ENCODE data around the gene DUSP14.

The DUSP14 gene

DNA sequence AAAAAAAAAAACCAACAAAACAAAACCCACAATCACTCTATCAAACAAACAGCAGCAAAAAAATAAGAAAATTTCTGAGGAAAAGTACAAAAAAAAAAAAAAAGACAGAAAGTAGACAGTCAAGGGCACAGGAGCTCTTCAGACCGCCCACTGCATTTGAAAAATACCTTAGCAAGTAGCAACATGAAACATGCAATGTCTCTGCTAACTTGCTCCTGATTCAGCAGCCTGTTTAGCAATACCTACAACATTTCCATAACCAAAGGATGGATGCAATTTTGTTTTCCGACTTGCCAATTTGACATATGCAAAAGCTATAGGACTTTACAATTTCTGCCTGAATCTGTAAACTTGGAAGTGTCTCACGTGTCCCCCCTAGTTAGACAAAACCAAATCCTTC is 62.1 kb downstream of the DUSP14 start:
- DNase-seq (ENCODE audit: low read depth in 1 of 2, low spot score in 1 of 2) = no peak

DNA sequence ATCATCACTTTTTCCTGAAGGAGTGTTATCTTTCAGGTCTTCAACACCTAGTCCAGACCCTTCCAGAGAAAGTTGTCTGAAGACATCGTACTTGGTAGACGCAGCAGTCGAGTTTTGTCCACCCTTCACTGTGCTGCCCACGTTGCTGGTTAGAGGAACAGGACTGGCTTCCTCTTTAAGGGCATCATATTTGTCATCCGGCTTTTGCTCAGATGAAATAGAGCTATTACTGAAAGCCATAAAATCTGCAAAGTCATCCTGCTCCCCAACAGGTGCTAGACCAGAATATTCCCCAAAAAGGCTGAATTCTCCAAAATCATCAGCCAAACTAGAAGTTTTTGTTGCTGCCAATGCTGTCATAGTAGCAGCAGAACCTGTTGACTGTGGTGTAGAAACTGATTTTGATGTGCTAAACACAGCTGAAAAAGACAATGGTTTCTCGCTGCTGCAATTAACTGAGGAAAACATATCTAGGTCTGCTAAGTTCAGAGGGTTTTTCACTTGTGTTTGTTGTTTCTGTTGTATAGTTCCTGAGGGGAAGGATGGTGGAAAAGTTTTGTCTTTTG is 63.8 kb downstream of the DUSP14 start:
- H3K27me3 ChIP-seq (ENCODE audit: insufficient read depth, poor library complexity, severe bottlenecking) = no peaks in the 10 kb centered on the region
- TF ChIP-seq GABPA (IDR thresholded peaks at IDR 0.05; ENCODE audit: low read depth) (no peak), SPI1 (IDR thresholded peaks at IDR 0.05; ENCODE audit: borderline replicate concordance, low read depth) (0 out of 2 replicates have a peak, but pooled peaks have one; percentile 1), POLR2AphosphoS5 (IDR thresholded peaks at IDR 0.05; ENCODE audit: low read depth) (no peak)
- TF ChIP-seq, protein P1, sequence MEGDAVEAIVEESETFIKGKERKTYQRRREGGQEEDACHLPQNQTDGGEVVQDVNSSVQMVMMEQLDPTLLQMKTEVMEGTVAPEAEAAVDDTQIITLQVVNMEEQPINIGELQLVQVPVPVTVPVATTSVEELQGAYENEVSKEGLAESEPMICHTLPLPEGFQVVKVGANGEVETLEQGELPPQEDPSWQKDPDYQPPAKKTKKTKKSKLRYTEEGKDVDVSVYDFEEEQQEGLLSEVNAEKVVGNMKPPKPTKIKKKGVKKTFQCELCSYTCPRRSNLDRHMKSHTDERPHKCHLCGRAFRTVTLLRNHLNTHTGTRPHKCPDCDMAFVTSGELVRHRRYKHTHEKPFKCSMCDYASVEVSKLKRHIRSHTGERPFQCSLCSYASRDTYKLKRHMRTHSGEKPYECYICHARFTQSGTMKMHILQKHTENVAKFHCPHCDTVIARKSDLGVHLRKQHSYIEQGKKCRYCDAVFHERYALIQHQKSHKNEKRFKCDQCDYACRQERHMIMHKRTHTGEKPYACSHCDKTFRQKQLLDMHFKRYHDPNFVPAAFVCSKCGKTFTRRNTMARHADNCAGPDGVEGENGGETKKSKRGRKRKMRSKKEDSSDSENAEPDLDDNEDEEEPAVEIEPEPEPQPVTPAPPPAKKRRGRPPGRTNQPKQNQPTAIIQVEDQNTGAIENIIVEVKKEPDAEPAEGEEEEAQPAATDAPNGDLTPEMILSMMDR (IDR thresholded peaks at IDR 0.05; ENCODE audit: insufficient read depth, low read length) = no peak
- TF ChIP-seq, protein P2, sequence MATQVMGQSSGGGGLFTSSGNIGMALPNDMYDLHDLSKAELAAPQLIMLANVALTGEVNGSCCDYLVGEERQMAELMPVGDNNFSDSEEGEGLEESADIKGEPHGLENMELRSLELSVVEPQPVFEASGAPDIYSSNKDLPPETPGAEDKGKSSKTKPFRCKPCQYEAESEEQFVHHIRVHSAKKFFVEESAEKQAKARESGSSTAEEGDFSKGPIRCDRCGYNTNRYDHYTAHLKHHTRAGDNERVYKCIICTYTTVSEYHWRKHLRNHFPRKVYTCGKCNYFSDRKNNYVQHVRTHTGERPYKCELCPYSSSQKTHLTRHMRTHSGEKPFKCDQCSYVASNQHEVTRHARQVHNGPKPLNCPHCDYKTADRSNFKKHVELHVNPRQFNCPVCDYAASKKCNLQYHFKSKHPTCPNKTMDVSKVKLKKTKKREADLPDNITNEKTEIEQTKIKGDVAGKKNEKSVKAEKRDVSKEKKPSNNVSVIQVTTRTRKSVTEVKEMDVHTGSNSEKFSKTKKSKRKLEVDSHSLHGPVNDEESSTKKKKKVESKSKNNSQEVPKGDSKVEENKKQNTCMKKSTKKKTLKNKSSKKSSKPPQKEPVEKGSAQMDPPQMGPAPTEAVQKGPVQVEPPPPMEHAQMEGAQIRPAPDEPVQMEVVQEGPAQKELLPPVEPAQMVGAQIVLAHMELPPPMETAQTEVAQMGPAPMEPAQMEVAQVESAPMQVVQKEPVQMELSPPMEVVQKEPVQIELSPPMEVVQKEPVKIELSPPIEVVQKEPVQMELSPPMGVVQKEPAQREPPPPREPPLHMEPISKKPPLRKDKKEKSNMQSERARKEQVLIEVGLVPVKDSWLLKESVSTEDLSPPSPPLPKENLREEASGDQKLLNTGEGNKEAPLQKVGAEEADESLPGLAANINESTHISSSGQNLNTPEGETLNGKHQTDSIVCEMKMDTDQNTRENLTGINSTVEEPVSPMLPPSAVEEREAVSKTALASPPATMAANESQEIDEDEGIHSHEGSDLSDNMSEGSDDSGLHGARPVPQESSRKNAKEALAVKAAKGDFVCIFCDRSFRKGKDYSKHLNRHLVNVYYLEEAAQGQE (IDR thresholded peaks at IDR 0.05; ENCODE audit: insufficient replicate concordance, low read depth) = no peak
- no peak for DNase-seq (ENCODE audit: low read depth in 1 of 2, low spot score in 1 of 2)

More for the DNA sequence above, 62.1 kb downstream of the DUSP14 start:
- H3K27ac ChIP-seq (replicated peaks) = no peak overlapping the region
- no peaks in the 10 kb centered on the region for H3K27me3 ChIP-seq (ENCODE audit: insufficient read depth, poor library complexity, severe bottlenecking)
- no peak overlapping the region for H3K4me3 ChIP-seq (replicated peaks; ENCODE audit: insufficient read depth, low read length)
- TF ChIP-seq, protein P1 (IDR thresholded peaks at IDR 0.05; ENCODE audit: insufficient read depth, low read length) = no peak
- TF ChIP-seq SPI1 (IDR thresholded peaks at IDR 0.05; ENCODE audit: borderline replicate concordance, low read depth) = no peak
- no peak for TF ChIP-seq POLR2AphosphoS5 (IDR thresholded peaks at IDR 0.05; ENCODE audit: low read depth)
- TF ChIP-seq GABPA (IDR thresholded peaks at IDR 0.05; ENCODE audit: low read depth) = no peak
- TF ChIP-seq, protein P2 (IDR thresholded peaks at IDR 0.05; ENCODE audit: insufficient replicate concordance, low read depth) = no peak

DNA sequence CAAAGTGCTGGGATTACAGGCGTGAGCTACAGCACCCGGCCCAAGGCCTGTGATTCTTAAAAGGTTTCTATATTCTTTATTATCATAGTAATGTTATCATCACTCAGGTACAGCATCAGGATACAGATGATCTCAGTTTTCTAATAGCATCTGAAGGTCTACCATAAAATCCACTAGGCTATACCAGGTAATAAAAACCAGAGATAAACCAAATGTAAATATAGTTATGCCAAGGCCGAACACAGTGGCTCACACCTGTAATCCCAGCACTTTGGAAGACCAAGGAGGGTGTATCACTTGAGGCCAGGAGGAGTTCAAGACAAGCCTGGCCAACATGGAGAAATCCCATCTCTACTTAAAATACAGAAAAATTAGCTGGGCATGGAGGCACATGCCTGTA is 65.7 kb downstream of the DUSP14 start:
- TF ChIP-seq SPI1 (IDR thresholded peaks at IDR 0.05; ENCODE audit: borderline replicate concordance, low read depth) = no peak
- no peak for TF ChIP-seq POLR2AphosphoS5 (IDR thresholded peaks at IDR 0.05; ENCODE audit: low read depth)
- TF ChIP-seq, protein P2 (IDR thresholded peaks at IDR 0.05; ENCODE audit: insufficient replicate concordance, low read depth) = no peak
- TF ChIP-seq, protein P1 (IDR thresholded peaks at IDR 0.05; ENCODE audit: insufficient read depth, low read length) = no peak
- TF ChIP-seq GABPA (IDR thresholded peaks at IDR 0.05; ENCODE audit: low read depth) = no peak

More for the DNA sequence above, 63.8 kb downstream of the DUSP14 start:
- no peak overlapping the region for H3K4me3 ChIP-seq (replicated peaks; ENCODE audit: insufficient read depth, low read length)
- H3K27ac ChIP-seq (replicated peaks) = no peak overlapping the region

More for the DNA sequence above, 65.7 kb downstream of the DUSP14 start:
- no peak overlapping the region for H3K4me3 ChIP-seq (replicated peaks; ENCODE audit: insufficient read depth, low read length)
- DNase-seq (ENCODE audit: low read depth in 1 of 2, low spot score in 1 of 2) = no peak
- no peaks in the 10 kb centered on the region for H3K27me3 ChIP-seq (ENCODE audit: insufficient read depth, poor library complexity, severe bottlenecking)
- H3K27ac ChIP-seq (replicated peaks) = no peak overlapping the region
